ENCODE results near the gene REG1B.

- TF ChIP-seq SUZ12 (IDR thresholded peaks at IDR 0.05; ENCODE audit: extremely low read depth, insufficient read depth, insufficient read length), result no peak
- no peak for TF ChIP-seq ZNF274 (IDR thresholded peaks at IDR 0.05; ENCODE audit: low read depth, low read length)
Observed at GRCh38 chr2:79116997-79117928, 29.5 kb upstream of the REG1B start.

Data from NT2/D1 (cell line).